Karpas-422 (cell line): ENCODE data around the gene DAP. TPM values are rescaled to one million over a fixed set of nuclear protein-coding genes. Genes with fewer than 3 reads are reported as not detected.
A peak's percentile ranks its signal among the peaks of the same experiment; 100 is the strongest.
"Not testable (repeated sequence)": the region's sequence is repeated elsewhere in the genome, so short reads cannot be mapped to it uniquely, and the experiment has no call there.

ENCODE experiments used
- DNase-seq: peaks from one replicate; pipeline ENCODE4 v3.0.0-alpha.2; 2015
- H2AFZ ChIP-seq: fragments of 200-600 bp; sonication (generic); 2 replicates; pipeline ENCODE4 v1.6.1; 2014; ENCODE audit warnings: antibody characterized with exemption, low read length, mixed read lengths
- H3K27ac ChIP-seq: fragments of 200-600 bp; sonication (generic); 2 replicates; pipeline ENCODE4 v1.5.1; 2014; ENCODE audit warnings: mild to moderate bottlenecking, low read length, moderate library complexity
- H3K27me3 ChIP-seq: fragments of 200-600 bp; sonication (generic); 2 replicates; pipeline ENCODE4 v1.6.1; 2014; ENCODE audit warnings: low read length, mixed read lengths
- H3K36me3 ChIP-seq: fragments of 200-600 bp; sonication (generic); 2 replicates; pipeline ENCODE4 v1.6.1; 2014; ENCODE audit warnings: low read length, mixed read lengths; ENCODE audit not compliant: insufficient read depth
- H3K4me1 ChIP-seq: fragments of 200-600 bp; sonication (generic); 2 replicates; pipeline ENCODE4 v1.6.1; 2014; ENCODE audit warnings: mild to moderate bottlenecking, low read length, mixed read lengths
- H3K4me2 ChIP-seq: fragments of 200-600 bp; sonication (generic); 2 replicates; pipeline ENCODE4 v1.6.1; 2014; ENCODE audit warnings: low read length, low read depth, mild to moderate bottlenecking; ENCODE audit not compliant: poor library complexity, severe bottlenecking
- H3K4me3 ChIP-seq: fragments of 200-600 bp; sonication (generic); 2 replicates; pipeline ENCODE4 v1.5.1; 2014; ENCODE audit warnings: mild to moderate bottlenecking, antibody characterized with exemption, low read length, mixed read lengths
- H3K79me2 ChIP-seq: fragments of 200-600 bp; sonication (generic); 2 replicates; pipeline ENCODE4 v1.6.1; 2014; ENCODE audit warnings: mild to moderate bottlenecking, low read length, mixed read lengths
- H3K9ac ChIP-seq: fragments of 200-600 bp; sonication (generic); 2 replicates; pipeline ENCODE4 v1.6.0; 2014; ENCODE audit warnings: low read length
- H3K9me2 ChIP-seq: fragments of 200-600 bp; sonication (generic), shearing (Covaris generic); replicated peaks from 2 replicates; pipeline ENCODE4 v1.6.0; 2014; ENCODE audit warnings: mild to moderate bottlenecking, low read length, moderate library complexity; ENCODE audit not compliant: insufficient read depth
- H3K9me3 ChIP-seq: fragments of 300-700, 200-600 bp; sonication (generic); 2 replicates; pipeline ENCODE4 v1.6.1; 2014; ENCODE audit warnings: low read length, mixed read lengths
- H4K20me1 ChIP-seq: fragments of 200-600 bp; sonication (generic); 2 replicates; pipeline ENCODE4 v1.6.1; 2014; ENCODE audit warnings: mild to moderate bottlenecking, antibody characterized with exemption, low read length, low read depth; ENCODE audit not compliant: insufficient read depth
- total RNA-seq: library from RNA; depleted of rRNA; stranded (reverse); fragments of >200 nt; shearing (Covaris generic); gene quantifications from 2 replicates; pipeline ENCODE4 v1.2.3, GENCODE V29; 2014; ENCODE audit warnings: low replicate concordance

The DAP gene
- total RNA-seq, 1 experiment from 2014 or later, result 42.6 TPM

DNA sequence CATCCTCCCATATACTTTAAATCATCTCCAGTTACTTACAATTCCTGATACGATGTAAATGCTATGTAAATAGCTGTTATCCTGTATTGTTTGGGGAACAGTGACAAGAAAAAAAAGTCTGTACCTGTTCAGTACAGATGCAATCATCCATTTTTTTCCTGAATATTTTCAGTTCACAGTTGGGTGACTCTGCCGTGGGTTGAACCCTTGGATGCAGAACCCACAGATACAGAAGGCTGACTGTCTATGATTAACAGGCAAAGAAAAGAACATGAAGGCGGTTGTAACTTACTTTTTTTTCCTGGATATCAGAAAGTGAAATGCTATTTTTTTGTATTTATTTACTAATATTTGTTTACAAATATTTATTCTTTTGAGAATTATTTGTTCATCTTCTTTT is 33.2 kb downstream of the DAP start:
- DNase-seq, result no peak
- no peaks in the 10 kb centered on the region for H4K20me1 ChIP-seq
- no peaks in the 10 kb centered on the region for H3K9me3 ChIP-seq
- no peaks in the 10 kb centered on the region for H3K27me3 ChIP-seq
- no peak overlapping the region for H3K4me3 ChIP-seq
- H2AFZ ChIP-seq, result no peak overlapping the region
- peak overlapping the region; percentile 92 for H3K27ac ChIP-seq
- H3K4me2 ChIP-seq, result no peak overlapping the region
- H3K9ac ChIP-seq, result no peak overlapping the region
- peaks cover 29% of the 10 kb centered on the region for H3K36me3 ChIP-seq
- peaks cover 93% of the 10 kb centered on the region for H3K79me2 ChIP-seq
- H3K9me2 ChIP-seq, result no peaks in the 10 kb centered on the region
- peaks cover 77% of the 10 kb centered on the region for H3K4me1 ChIP-seq

- no peak overlapping the region for H3K4me3 ChIP-seq
- no peak for DNase-seq
- H4K20me1 ChIP-seq, result no peaks in the 10 kb centered on the region
- H3K79me2 ChIP-seq, result peaks cover 90% of the 10 kb centered on the region
- no peaks in the 10 kb centered on the region for H3K27me3 ChIP-seq
- H3K4me2 ChIP-seq, result no peak overlapping the region
- H3K9me2 ChIP-seq, result no peaks in the 10 kb centered on the region
- peaks cover 26% of the 10 kb centered on the region for H3K36me3 ChIP-seq
- peak overlapping the region; percentile 92 for H3K27ac ChIP-seq
- H3K4me1 ChIP-seq, result peaks cover 69% of the 10 kb centered on the region
- no peaks in the 10 kb centered on the region for H3K9me3 ChIP-seq
- H3K9ac ChIP-seq, result no peak overlapping the region; the same call in 1 of the 2 replicates
- H2AFZ ChIP-seq, result no peak overlapping the region
Observed at GRCh38 chr5:10726913-10727517, 34.0 kb downstream of the DAP start.

- Histone ChIP-seq H3K27ac (peak overlapping the region; percentile 92; the same call in 1 of the 2 replicates), H3K4me2 (no peak overlapping the region), H3K9me3 (no peaks in the 10 kb centered on the region), H3K36me3 (peaks cover 29% of the 10 kb centered on the region), H2AFZ (no peak overlapping the region), H3K9me2 (no peaks in the 10 kb centered on the region), H3K79me2 (peaks cover 90% of the 10 kb centered on the region), H4K20me1 (no peaks in the 10 kb centered on the region), H3K27me3 (no peaks in the 10 kb centered on the region), H3K4me1 (peaks cover 62% of the 10 kb centered on the region), H3K4me3 (no peak overlapping the region), H3K9ac (no peak overlapping the region)
- DNase-seq, result no peak
Observed at GRCh38 chr5:10726179-10726912, 34.7 kb downstream of the DAP start.

GRCh38 chr5:10725636-10726035 is 35.4 kb downstream of the DAP start:
- Histone ChIP-seq H3K9ac (no peak overlapping the region), H3K27me3 (no peaks in the 10 kb centered on the region), H3K4me3 (no peak overlapping the region), H3K27ac (peak overlapping the region; percentile 21; the same call in 1 of the 2 replicates), H3K4me1 (peaks cover 55% of the 10 kb centered on the region), H3K9me3 (no peaks in the 10 kb centered on the region), H2AFZ (no peak overlapping the region), H3K4me2 (no peak overlapping the region), H3K79me2 (peaks cover 95% of the 10 kb centered on the region), H3K36me3 (peaks cover 35% of the 10 kb centered on the region), H3K9me2 (no peaks in the 10 kb centered on the region), H4K20me1 (no peaks in the 10 kb centered on the region)
- no peak for DNase-seq

DNA sequence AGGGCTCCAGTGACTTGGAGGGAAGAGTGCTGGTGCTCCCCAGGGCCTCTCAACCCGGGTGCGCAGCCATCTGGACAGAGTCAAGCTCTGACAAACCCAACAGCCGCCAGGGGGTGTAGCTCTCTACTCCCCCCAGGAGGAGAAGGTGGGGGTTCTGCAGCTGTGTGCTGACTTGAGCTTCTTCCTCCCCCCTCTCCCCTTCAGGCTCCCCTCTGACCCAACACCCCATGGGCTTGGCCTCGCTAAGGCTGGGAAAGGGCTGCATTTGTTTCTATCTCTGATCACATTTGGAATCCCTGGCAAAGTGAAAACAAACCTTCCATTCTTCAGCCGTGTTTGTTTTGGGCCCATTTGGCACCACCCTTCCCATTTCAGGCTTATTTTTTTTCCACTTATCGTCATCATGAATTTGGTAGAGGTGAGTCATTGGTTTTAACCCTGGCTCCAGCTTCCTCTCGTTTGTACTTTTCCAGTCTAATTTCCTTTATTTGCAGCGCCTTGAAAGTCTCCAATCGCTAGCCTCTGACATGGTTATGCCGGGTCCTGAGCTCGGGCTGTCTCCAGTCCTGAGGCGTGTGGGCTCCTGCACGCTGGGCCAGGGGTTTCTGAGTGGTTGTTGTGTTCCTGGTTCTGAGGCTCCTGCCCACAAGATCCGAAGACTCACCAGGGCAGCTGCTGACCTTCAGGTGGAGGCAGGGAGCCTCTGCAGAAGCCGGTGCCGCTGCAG is 36.1 kb downstream of the DAP start:
- H3K27me3 ChIP-seq, result no peaks in the 10 kb centered on the region
- no peaks in the 10 kb centered on the region for H4K20me1 ChIP-seq
- peaks cover 48% of the 10 kb centered on the region for H3K4me1 ChIP-seq
- H3K27ac ChIP-seq, result peak overlapping the region; percentile 25; the same call in 1 of the 2 replicates
- no peaks in the 10 kb centered on the region for H3K9me3 ChIP-seq
- no peaks in the 10 kb centered on the region for H3K9me2 ChIP-seq
- H3K4me2 ChIP-seq, result no peak overlapping the region
- no peak overlapping the region for H3K4me3 ChIP-seq
- DNase-seq, result no peak
- no peak overlapping the region for H3K9ac ChIP-seq
- peaks cover 96% of the 10 kb centered on the region for H3K79me2 ChIP-seq
- H2AFZ ChIP-seq, result no peak overlapping the region
- H3K36me3 ChIP-seq, result peaks cover 39% of the 10 kb centered on the region

DNA sequence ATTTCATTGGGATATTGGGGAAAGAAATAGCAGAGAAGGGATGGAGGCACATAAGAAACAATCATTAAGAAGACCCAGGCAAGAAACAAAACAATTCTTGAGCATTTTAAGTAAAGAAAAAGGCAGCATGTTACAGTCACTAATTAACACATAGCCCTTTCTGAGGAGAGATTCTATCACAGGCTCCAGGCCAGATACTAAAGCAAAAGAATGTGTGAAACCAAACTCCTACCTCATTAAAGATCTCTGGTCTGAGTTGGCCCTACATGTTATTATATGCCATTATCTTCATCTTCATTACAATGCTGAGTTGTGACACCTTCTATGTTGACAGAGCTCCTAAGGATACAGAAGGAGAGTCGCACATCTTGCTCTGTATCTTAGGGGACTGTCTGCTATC is 37.5 kb downstream of the DAP start:
- Histone ChIP-seq H3K36me3 (peaks cover 33% of the 10 kb centered on the region), H3K9ac (no peak overlapping the region), H3K27me3 (no peaks in the 10 kb centered on the region), H3K4me3 (no peak overlapping the region), H3K9me3 (no peaks in the 10 kb centered on the region), H4K20me1 (no peaks in the 10 kb centered on the region), H3K79me2 (peaks cover 89% of the 10 kb centered on the region), H2AFZ (no peak overlapping the region), H3K4me2 (no peak overlapping the region), H3K9me2 (no peaks in the 10 kb centered on the region), H3K4me1 (peaks cover 34% of the 10 kb centered on the region), H3K27ac (0 out of 2 replicates have a peak overlapping the region, but pooled peaks have one; percentile 25)
- no peak for DNase-seq

DNA sequence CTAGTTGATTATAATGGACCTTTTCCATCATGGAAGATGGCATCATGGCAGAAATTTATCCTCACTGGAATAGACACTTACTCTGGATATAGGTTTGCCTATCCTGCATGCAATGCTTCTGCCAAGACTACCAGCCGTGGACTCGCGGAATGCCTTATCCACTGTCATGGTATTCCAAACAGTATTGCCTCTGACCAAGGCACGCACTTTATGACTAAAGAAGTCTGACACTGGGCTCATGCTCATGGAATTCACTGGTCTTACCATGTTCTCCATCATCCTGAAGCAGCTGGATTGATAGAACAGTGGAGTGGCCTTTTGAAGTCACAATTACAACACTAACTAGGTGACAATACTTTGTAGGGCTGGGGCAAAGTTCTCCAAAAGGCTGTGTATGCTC is 40.3 kb downstream of the DAP start:
- H4K20me1 ChIP-seq, H3K27ac ChIP-seq, H2AFZ ChIP-seq, DNase-seq, H3K9me3 ChIP-seq, H3K4me1 ChIP-seq, H3K4me2 ChIP-seq, H3K27me3 ChIP-seq, H3K4me3 ChIP-seq, H3K9me2 ChIP-seq, H3K9ac ChIP-seq: not testable (repeated sequence)
- Histone ChIP-seq H3K79me2 (peaks cover 87% of the 10 kb centered on the region), H3K36me3 (peaks cover 30% of the 10 kb centered on the region)

DNA sequence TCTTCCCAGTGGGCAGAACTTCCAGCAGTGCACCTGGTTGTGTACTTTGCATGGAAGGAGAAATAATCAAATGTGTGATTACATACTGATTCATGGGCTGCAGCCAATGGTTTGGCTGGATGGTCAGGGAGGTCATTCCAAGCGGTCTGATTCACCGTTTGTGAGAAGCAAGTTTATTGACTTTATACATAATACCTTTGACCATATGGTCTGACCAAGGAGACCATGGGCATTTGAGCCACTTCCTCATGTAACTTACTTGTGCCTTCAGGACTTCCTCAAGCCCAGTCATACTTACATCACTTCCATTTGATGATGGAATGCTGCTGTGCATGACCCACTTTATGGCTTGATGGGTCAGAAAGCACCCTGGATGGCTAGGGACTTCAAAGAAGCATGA is 41.1 kb downstream of the DAP start:
- H2AFZ ChIP-seq, result no peak overlapping the region
- H3K4me1 ChIP-seq, result peaks cover under 1% of the 10 kb centered on the region; the same call in 1 of the 2 replicates
- H3K36me3 ChIP-seq, result peaks cover 36% of the 10 kb centered on the region
- no peak overlapping the region for H3K27ac ChIP-seq
- no peaks in the 10 kb centered on the region for H4K20me1 ChIP-seq
- no peak overlapping the region for H3K4me3 ChIP-seq
- no peak overlapping the region for H3K4me2 ChIP-seq
- H3K9ac ChIP-seq, result no peak overlapping the region
- peaks cover 87% of the 10 kb centered on the region for H3K79me2 ChIP-seq
- no peaks in the 10 kb centered on the region for H3K27me3 ChIP-seq
- DNase-seq, result no peak
- H3K9me2 ChIP-seq, result no peaks in the 10 kb centered on the region
- no peaks in the 10 kb centered on the region for H3K9me3 ChIP-seq
